PFSK-1 (cell line): Measurements from ENCODE around the gene ZNF566.

Source experiments
- POLR2AphosphoS5 ChIP-seq: IDR thresholded peaks from 2 replicates; pipeline ENCODE4 v1.6.1; 2012; ENCODE audit warnings: low read depth, mild to moderate bottlenecking, control low read depth, low read length, moderate library complexity
- SIN3A ChIP-seq: IDR thresholded peaks from 2 replicates; pipeline ENCODE4 v1.6.1; 2012; ENCODE audit warnings: mild to moderate bottlenecking, low read length, moderate library complexity, borderline replicate concordance; ENCODE audit not compliant: insufficient read depth
- TF ChIP-seq, protein P1 (sequence below), 2 experiments: IDR thresholded peaks; 2 replicates each; pipeline versions ENCODE4 v1.6.1 to v1.8.0; 2011 to 2012; ENCODE audit warnings: low read depth in 2 of 2, low read length in 2 of 2, control low read depth in 1 of 2, inconsistent platforms in 1 of 2, mild to moderate bottlenecking in 1 of 2, moderate library complexity in 1 of 2; ENCODE audit not compliant: insufficient read depth in 1 of 2

GRCh38 chr19:36527873-36528193 is 38.5 kb upstream of the ZNF566 start:
- TF ChIP-seq, protein P1, sequence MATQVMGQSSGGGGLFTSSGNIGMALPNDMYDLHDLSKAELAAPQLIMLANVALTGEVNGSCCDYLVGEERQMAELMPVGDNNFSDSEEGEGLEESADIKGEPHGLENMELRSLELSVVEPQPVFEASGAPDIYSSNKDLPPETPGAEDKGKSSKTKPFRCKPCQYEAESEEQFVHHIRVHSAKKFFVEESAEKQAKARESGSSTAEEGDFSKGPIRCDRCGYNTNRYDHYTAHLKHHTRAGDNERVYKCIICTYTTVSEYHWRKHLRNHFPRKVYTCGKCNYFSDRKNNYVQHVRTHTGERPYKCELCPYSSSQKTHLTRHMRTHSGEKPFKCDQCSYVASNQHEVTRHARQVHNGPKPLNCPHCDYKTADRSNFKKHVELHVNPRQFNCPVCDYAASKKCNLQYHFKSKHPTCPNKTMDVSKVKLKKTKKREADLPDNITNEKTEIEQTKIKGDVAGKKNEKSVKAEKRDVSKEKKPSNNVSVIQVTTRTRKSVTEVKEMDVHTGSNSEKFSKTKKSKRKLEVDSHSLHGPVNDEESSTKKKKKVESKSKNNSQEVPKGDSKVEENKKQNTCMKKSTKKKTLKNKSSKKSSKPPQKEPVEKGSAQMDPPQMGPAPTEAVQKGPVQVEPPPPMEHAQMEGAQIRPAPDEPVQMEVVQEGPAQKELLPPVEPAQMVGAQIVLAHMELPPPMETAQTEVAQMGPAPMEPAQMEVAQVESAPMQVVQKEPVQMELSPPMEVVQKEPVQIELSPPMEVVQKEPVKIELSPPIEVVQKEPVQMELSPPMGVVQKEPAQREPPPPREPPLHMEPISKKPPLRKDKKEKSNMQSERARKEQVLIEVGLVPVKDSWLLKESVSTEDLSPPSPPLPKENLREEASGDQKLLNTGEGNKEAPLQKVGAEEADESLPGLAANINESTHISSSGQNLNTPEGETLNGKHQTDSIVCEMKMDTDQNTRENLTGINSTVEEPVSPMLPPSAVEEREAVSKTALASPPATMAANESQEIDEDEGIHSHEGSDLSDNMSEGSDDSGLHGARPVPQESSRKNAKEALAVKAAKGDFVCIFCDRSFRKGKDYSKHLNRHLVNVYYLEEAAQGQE (IDR thresholded peaks at IDR 0.05; ENCODE audit: insufficient read depth in 1 of 2, low read depth in 2 of 2, low read length in 2 of 2), result no peak
- TF ChIP-seq SIN3A (no peak), POLR2AphosphoS5 (no peak)
